HCT116 (cell line): ENCODE data around the gene ZDHHC14. TPM values are rescaled to one million over a fixed set of nuclear protein-coding genes. Genes with fewer than 3 reads are reported as not detected.

Experiments used
- ATAC-seq: fragments of 200-7000 bp; cut with Tn5 transposase; 2 replicates; pipeline ENCODE4 v1.9.1; 2020; ENCODE audit warnings: mild to moderate bottlenecking, moderate library complexity
- BruUV-seq: library from RNA; stranded (reverse); fragments of 400-500 nt; replicated peaks from 2 replicates; lab custom pipeline; 2021; lab: Mats Ljungman, UMichigan
- CTCF ChIA-PET: fragments of 300-600 bp; sonication (Branson Sonifier 250); formaldehyde crosslinking; loops from one replicate; lab custom pipeline; 2021; ENCODE audit warnings: antibody characterized with exemption; lab: Charles Lee
- POLR2A ChIA-PET: fragments of 300-600, 350-600 bp; sonication (Branson Sonifier 250); formaldehyde crosslinking; loops from one replicate; lab custom pipeline; 2021; ENCODE audit warnings: antibody characterized with exemption; lab: Charles Lee
- RAD21 ChIA-PET, 2 experiments: fragments of 300-600 bp; sonication (Branson Sonifier 250); formaldehyde crosslinking; loops; one replicate each; lab custom pipeline; 2023; ENCODE audit warnings: low total read pairs in 2 of 2; ENCODE audit not compliant: uncharacterized antibody in 2 of 2, unreplicated experiment in 2 of 2, low non-redundant PET in 1 of 2; lab: Charles Lee
- DNase-seq: peaks from one replicate; pipeline ENCODE4 v3.0.0-alpha.2; 2010; ENCODE audit warnings: low read depth, low spot score
- H2AFZ ChIP-seq: fragments of 200-600 bp; shearing (Covaris generic), sonication (generic); 2 replicates; pipeline ENCODE4 v1.6.1; 2017; ENCODE audit warnings: low read depth, mixed run types, mixed read lengths, antibody characterized with exemption, low read length; ENCODE audit not compliant: poor library complexity, severe bottlenecking
- H3K27ac ChIP-seq: 2 replicates; pipeline ENCODE4 v1.5.1; 2012; ENCODE audit warnings: low read depth, low read length
- H3K27me3 ChIP-seq: fragments of 200-600 bp; sonication (generic); 2 replicates; pipeline ENCODE4 v1.6.1; 2016; ENCODE audit warnings: mixed run types, low read length, mixed read lengths; ENCODE audit not compliant: insufficient read depth
- H3K36me3 ChIP-seq, 2 experiments: fragments of 200-500 bp in 1 of 2; fragments of 200-600 bp in 1 of 2; sonication (Bioruptor generic) in 1 of 2; sonication (generic) in 1 of 2; 2 replicates each; pipeline versions ENCODE4 v1.5.1 to v1.6.1; 2014 to 2016; ENCODE audit warnings: low read length in 2 of 2, inconsistent platforms in 1 of 2, mixed read lengths in 1 of 2, mixed run types in 1 of 2; ENCODE audit not compliant: insufficient read depth in 2 of 2, control insufficient read depth in 1 of 2
- H3K4me1 ChIP-seq, 2 experiments: fragments of 200-600 bp in 1 of 2; sonication (generic) in 1 of 2; 2 replicates each; pipeline versions ENCODE4 v1.5.1 to v1.6.1; 2012 to 2017; ENCODE audit warnings: low read length in 2 of 2, inconsistent platforms in 1 of 2, mild to moderate bottlenecking in 1 of 2, mixed read lengths in 1 of 2, mixed run types in 1 of 2, moderate library complexity in 1 of 2; ENCODE audit not compliant: insufficient read depth in 2 of 2, control insufficient read depth in 1 of 2
- H3K4me2 ChIP-seq: fragments of 200-600 bp; sonication (generic); 2 replicates; pipeline ENCODE4 v1.6.1; 2017; ENCODE audit warnings: mixed run types, low read length, mixed read lengths
- H3K4me3 ChIP-seq, 2 experiments: fragments of 200-600 bp in 1 of 2; sonication (generic) in 1 of 2; replicated peaks in 1 of 2; 2 replicates each; pipeline ENCODE4 v1.5.1; 2011 to 2016; ENCODE audit warnings: low read length in 2 of 2, control low read depth in 1 of 2, low read depth in 1 of 2, mild to moderate bottlenecking in 1 of 2, mixed read lengths in 1 of 2, mixed run types in 1 of 2
- H3K79me2 ChIP-seq: fragments of 200-600 bp; sonication (generic); 2 replicates; pipeline ENCODE4 v1.6.1; 2017; ENCODE audit warnings: mild to moderate bottlenecking, mixed run types, low read length, moderate library complexity, mixed read lengths; ENCODE audit not compliant: insufficient read depth
- H3K9ac ChIP-seq: fragments of 200-600 bp; sonication (generic); 2 replicates; pipeline ENCODE4 v1.6.1; 2016; ENCODE audit warnings: low read length, mixed read lengths
- H3K9me2 ChIP-seq: fragments of 200-600 bp; sonication (generic), shearing (Covaris generic); 2 replicates; pipeline ENCODE4 v1.6.1; 2017; ENCODE audit warnings: mixed run types, mild to moderate bottlenecking, moderate library complexity; ENCODE audit not compliant: insufficient read depth
- H3K9me3 ChIP-seq, 2 experiments: fragments of 200-500 bp in 1 of 2; fragments of 200-600 bp in 1 of 2; sonication (Bioruptor generic) in 1 of 2; sonication (generic) in 1 of 2; 2 replicates each; pipeline ENCODE4 v1.6.1; 2014 to 2017; ENCODE audit warnings: low read length in 2 of 2, mixed read lengths in 2 of 2, inconsistent platforms in 1 of 2, low read depth in 1 of 2, mild to moderate bottlenecking in 1 of 2, mixed run types in 1 of 2, moderate library complexity in 1 of 2; ENCODE audit not compliant: control insufficient read depth in 1 of 2, insufficient read depth in 1 of 2
- H4K20me1 ChIP-seq: fragments of 200-600 bp; sonication (generic), shearing (Covaris generic); 2 replicates; pipeline ENCODE4 v1.6.1; 2017; ENCODE audit warnings: mixed run types, mild to moderate bottlenecking, moderate library complexity; ENCODE audit not compliant: insufficient read depth
- ATF3 ChIP-seq: IDR thresholded peaks from 2 replicates; pipeline ENCODE4 v1.6.1; 2012
- CBX3 ChIP-seq: IDR thresholded peaks from 2 replicates; pipeline ENCODE4 v1.6.1; 2012; ENCODE audit warnings: low read depth
- CTCF ChIP-seq, 3 experiments: fragments of 200-600 bp in 1 of 3; sonication (generic) in 1 of 3; IDR thresholded peaks in 2 of 3; conservative IDR thresholded peaks in 1 of 3; 2 replicates each; pipeline ENCODE4 v1.5.1; 2012 to 2017; ENCODE audit warnings: low read depth in 2 of 3, low read length in 2 of 3, antibody characterized with exemption in 1 of 3, borderline replicate concordance in 1 of 3, control low read depth in 1 of 3, mild to moderate bottlenecking in 1 of 3, mixed read lengths in 1 of 3, mixed run types in 1 of 3, moderate library complexity in 1 of 3; ENCODE audit not compliant: insufficient read depth in 1 of 3
- ELF1 ChIP-seq: IDR thresholded peaks from 2 replicates; pipeline ENCODE4 v1.6.1; 2012; ENCODE audit warnings: low read depth, borderline replicate concordance
- EZH2 ChIP-seq: fragments of 200-600 bp; sonication (generic); IDR thresholded peaks from 2 replicates; pipeline ENCODE4 v1.6.1; 2017; ENCODE audit warnings: antibody characterized with exemption, mixed run types
- EZH2phosphoT487 ChIP-seq: fragments of 200-600 bp; IDR thresholded peaks from 2 replicates; pipeline ENCODE4 v1.6.1; 2018; ENCODE audit warnings: antibody characterized with exemption, borderline replicate concordance
- FOSL1 ChIP-seq: IDR thresholded peaks from 2 replicates; pipeline ENCODE4 v1.6.1; 2012; ENCODE audit warnings: low read depth
- JUND ChIP-seq: IDR thresholded peaks from 2 replicates; pipeline ENCODE4 v1.6.1; 2012
- MAX ChIP-seq: IDR thresholded peaks from 2 replicates; pipeline ENCODE4 v1.6.1; 2012
- RAD21 ChIP-seq: IDR thresholded peaks from 2 replicates; pipeline ENCODE4 v1.6.1; 2012; ENCODE audit warnings: low read depth, mild to moderate bottlenecking
- REST ChIP-seq: IDR thresholded peaks from 2 replicates; pipeline ENCODE4 v1.6.1; 2012; ENCODE audit warnings: low read depth
- SIN3A ChIP-seq: IDR thresholded peaks from 2 replicates; pipeline ENCODE4 v1.6.1; 2012; ENCODE audit warnings: low read depth
- SP1 ChIP-seq: IDR thresholded peaks from 2 replicates; pipeline ENCODE4 v1.6.1; 2012; ENCODE audit warnings: low read depth
- SRF ChIP-seq: IDR thresholded peaks from 2 replicates; pipeline ENCODE4 v1.6.1; 2012; ENCODE audit warnings: low read depth
- YY1 ChIP-seq: IDR thresholded peaks from 2 replicates; pipeline ENCODE4 v1.6.1; 2011; ENCODE audit warnings: low read length, low read depth, moderate library complexity, mild to moderate bottlenecking; ENCODE audit not compliant: insufficient replicate concordance; ENCODE audit errors: extremely low read depth
- ZBTB33 ChIP-seq: IDR thresholded peaks from 2 replicates; pipeline ENCODE4 v1.6.1; 2011; ENCODE audit warnings: mild to moderate bottlenecking, low read length, moderate library complexity; ENCODE audit not compliant: insufficient replicate concordance; ENCODE audit errors: extremely low read depth
- ZNF274 ChIP-seq: fragments of 200-500 bp; sonication (Bioruptor generic); IDR thresholded peaks from 2 replicates; pipeline ENCODE4 v1.6.1; 2014; ENCODE audit warnings: mild to moderate bottlenecking, low read depth, low read length, inconsistent platforms
- intact Hi-C: fragments of 100-400 bp; cut with micrococcal nuclease; formaldehyde crosslinking; loops from 2 replicates; pipeline ENCODE4 v1.10.0; 2022
- total RNA-seq: library from RNA; stranded (reverse); gene quantifications from one replicate; pipeline ENCODE4 v1.2.1, GENCODE V29; 2021; ENCODE audit not compliant: unreplicated experiment

ZDHHC14 gene
- total RNA-seq, 1 experiment from 2014 or later, result 5.3 TPM

- no TSS peak for BruUV-seq
- POLR2A ChIA-PET, result no interaction called here
Measured at GRCh38 chr6:157518397-157519250, 137.6 kb downstream of the ZDHHC14 start.

More at GRCh38 chr6:157518397-157519250, 137.6 kb downstream of the ZDHHC14 start:
- peak overlapping the region; percentile 24; the same call in 1 of the 2 replicates for H3K9ac ChIP-seq
- peak overlapping the region; percentile 67 for H2AFZ ChIP-seq
- TF ChIP-seq REST (no peak), ZBTB33 (no peak), MAX (peak; percentile 60), EZH2 (no peak), YY1 (no peak), CBX3 (0 out of 2 replicates have a peak, but pooled peaks have one; percentile 27), SRF (no peak), SP1 (no peak), SIN3A (no peak), ZNF274 (no peak), JUND (no peak), FOSL1 (no peak), ELF1 (no peak), EZH2phosphoT487 (no peak), ATF3 (no peak), CTCF (IDR thresholded peaks at IDR 0.05 in 2 of 3, conservative IDR thresholded peaks at IDR 0.05 in 1 of 3; ENCODE audit: borderline replicate concordance in 1 of 3, insufficient read depth in 1 of 3, low read depth in 2 of 3, low read length in 2 of 3) (no peak), RAD21 (no peak)
- H3K4me1 ChIP-seq, result peaks cover 15 to 47% of the 10 kb centered on the region in 2 experiments
- ChIA-PET CTCF (no interaction called here), RAD21 (no interaction called here)
- intact Hi-C loops, result no loop called here
- H3K4me3 ChIP-seq, result peak overlapping the region; percentile 21 to 48; a peak in 3 of 4 replicates
- no peaks in the 10 kb centered on the region for H3K9me2 ChIP-seq
- H3K27ac ChIP-seq, result no peak overlapping the region
- H3K79me2 ChIP-seq, result no peaks in the 10 kb centered on the region
- H3K9me3 ChIP-seq, result no peaks in the 10 kb centered on the region
- H3K4me2 ChIP-seq, result peak overlapping the region; percentile 84
- DNase-seq (peak; percentile 44), ATAC-seq (peak; percentile 81)
- H4K20me1 ChIP-seq, result no peaks in the 10 kb centered on the region
- H3K36me3 ChIP-seq, result no peaks in the 10 kb centered on the region
- no peaks in the 10 kb centered on the region for H3K27me3 ChIP-seq
